Endothelial cell of umbilical vein (primary cell): ENCODE measurements around the gene MAP1B. TPM values are rescaled to one million over a fixed set of nuclear protein-coding genes. Genes with fewer than 3 reads are reported as not detected.

Experiments used
- BruUV-seq: library from RNA; stranded (reverse); fragments of 400-500 nt; replicated peaks from 2 replicates; lab custom pipeline; 2021; lab: Mats Ljungman, UMichigan
- CTCF ChIA-PET: fragments of 300-600, 350-600 bp; sonication (Branson Sonifier 250); formaldehyde crosslinking; loops from one replicate; lab custom pipeline; 2021; ENCODE audit warnings: antibody characterized with exemption, inconsistent platforms; lab: Charles Lee
- POLR2A ChIA-PET: fragments of 300-600, 350-600 bp; sonication (Branson Sonifier 250); formaldehyde crosslinking; loops from one replicate; lab custom pipeline; 2021; ENCODE audit warnings: antibody characterized with exemption, inconsistent platforms; lab: Charles Lee
- DNase-seq: peaks from one replicate; pipeline ENCODE4 v3.0.0-alpha.2; 2011; ENCODE audit warnings: low read depth, low spot score
- FAIRE-seq: peaks from 2 replicates; lab custom pipeline; 2011; peaks lifted over from hg19 to GRCh38; lab: Jason Lieb, UNC
- H2AFZ ChIP-seq: 2 replicates; pipeline ENCODE4 v1.6.0; 2012; ENCODE audit warnings: low read depth, low read length, control low read depth, inconsistent platforms
- H3K27ac ChIP-seq: 2 replicates; pipeline ENCODE4 v1.5.1; 2011; ENCODE audit warnings: low read depth, mild to moderate bottlenecking, control low read depth, low read length, moderate library complexity; ENCODE audit not compliant: insufficient read depth
- H3K27me3 ChIP-seq, 2 experiments: 2 replicates each; pipeline versions ENCODE4 v1.6.0 to v1.6.1; 2011; ENCODE audit warnings: low read length in 2 of 2, mixed read lengths in 1 of 2; ENCODE audit not compliant: control insufficient read depth in 2 of 2, insufficient read depth in 2 of 2
- H3K36me3 ChIP-seq, 2 experiments: 2 replicates in 1 of 2; 3 replicates in 1 of 2; pipeline ENCODE4 v1.5.1; 2011; ENCODE audit warnings: low read length in 2 of 2, mild to moderate bottlenecking in 1 of 2, moderate library complexity in 1 of 2; ENCODE audit not compliant: control insufficient read depth in 2 of 2, insufficient read depth in 2 of 2; ENCODE audit errors: extremely low read depth in 1 of 2
- H3K4me1 ChIP-seq: 3 replicates; pipeline ENCODE4 v1.5.1; 2011; ENCODE audit warnings: mild to moderate bottlenecking, low read length; ENCODE audit not compliant: control insufficient read depth, insufficient read depth; ENCODE audit errors: extremely low read depth
- H3K4me2 ChIP-seq: 2 replicates; pipeline ENCODE4 v1.6.1; 2011; ENCODE audit warnings: low read length, control low read depth, mixed read lengths; ENCODE audit not compliant: insufficient read depth
- H3K4me3 ChIP-seq, 3 experiments: fragments of 200-600 bp in 1 of 3; sonication (generic), shearing (Covaris generic) in 1 of 3; replicated peaks in 1 of 3; 2 replicates each; pipeline ENCODE4 v1.5.1; 2011 to 2016; ENCODE audit warnings: control low read depth in 3 of 3, low read length in 3 of 3, mild to moderate bottlenecking in 2 of 3, inconsistent platforms in 1 of 3, low read depth in 1 of 3, moderate library complexity in 1 of 3; ENCODE audit not compliant: insufficient read depth in 1 of 3
- H3K79me2 ChIP-seq: 2 replicates; pipeline ENCODE4 v1.6.0; 2012; ENCODE audit warnings: low read length, inconsistent platforms; ENCODE audit not compliant: control insufficient read depth, insufficient read depth
- H3K9ac ChIP-seq: replicated peaks from 2 replicates; pipeline ENCODE3; 2011; ENCODE audit warnings: low read length, control low read depth; ENCODE audit not compliant: insufficient read depth; ENCODE audit errors: extremely low read depth
- H3K9me1 ChIP-seq: replicated peaks from 3 replicates; pipeline ENCODE4 v1.6.0; 2011; ENCODE audit warnings: mild to moderate bottlenecking, low read length; ENCODE audit not compliant: control insufficient read depth, insufficient read depth; ENCODE audit errors: extremely low read depth
- H3K9me3 ChIP-seq: replicated peaks from 2 replicates; pipeline ENCODE4 v1.5.1; 2012; ENCODE audit warnings: low read length, inconsistent platforms; ENCODE audit not compliant: control insufficient read depth, insufficient read depth
- H4K20me1 ChIP-seq: replicated peaks from 2 replicates; pipeline ENCODE3; 2011; ENCODE audit warnings: mild to moderate bottlenecking, low read length; ENCODE audit not compliant: control insufficient read depth, insufficient read depth; ENCODE audit errors: extremely low read depth
- CTCF ChIP-seq, 2 donors: IDR thresholded peaks; 1 replicate in 1 of 2; 2 replicates in 1 of 2; pipeline ENCODE4 v1.5.1; 2011; ENCODE audit warnings: low read length in 2 of 2, mild to moderate bottlenecking in 2 of 2, moderate library complexity in 2 of 2, control low read depth in 1 of 2, inconsistent platforms in 1 of 2, low read depth in 1 of 2; ENCODE audit not compliant: insufficient read depth in 1 of 2; ENCODE audit errors: extremely low read depth in 1 of 2
- EZH2 ChIP-seq: IDR thresholded peaks from 2 replicates; pipeline ENCODE4 v1.6.1; 2012; ENCODE audit warnings: borderline replicate concordance, low read depth, mild to moderate bottlenecking, moderate library complexity, low read length, inconsistent platforms; ENCODE audit not compliant: severe bottlenecking
- FOS ChIP-seq: IDR thresholded peaks from 2 replicates; pipeline ENCODE4 v1.6.1; 2011; ENCODE audit warnings: mild to moderate bottlenecking, low read length, moderate library complexity, borderline replicate concordance; ENCODE audit not compliant: insufficient read depth
- GATA2 ChIP-seq: IDR thresholded peaks from 2 replicates; pipeline ENCODE4 v1.7.0; 2011; ENCODE audit warnings: low read depth, mild to moderate bottlenecking, moderate library complexity, mixed read lengths, low read length; ENCODE audit not compliant: insufficient read length, insufficient read depth
- JUN ChIP-seq: IDR thresholded peaks from 2 replicates; pipeline ENCODE4 v1.6.1; 2011; ENCODE audit warnings: borderline replicate concordance, low read depth; ENCODE audit not compliant: insufficient read length, insufficient read depth
- MAX ChIP-seq: IDR thresholded peaks from 2 replicates; pipeline ENCODE4 v1.6.1; 2011; ENCODE audit not compliant: insufficient read depth, insufficient read length
- MYC ChIP-seq: IDR thresholded peaks from one replicate; pipeline ENCODE4 v1.6.1; 2011; ENCODE audit warnings: mild to moderate bottlenecking, low read depth, low read length
- POLR2A ChIP-seq: IDR thresholded peaks from 2 replicates; pipeline ENCODE4 v1.6.1; 2012; ENCODE audit warnings: low read depth, mild to moderate bottlenecking, control low read depth, low read length
- POLR2AphosphoS5 ChIP-seq: IDR thresholded peaks from 2 replicates; pipeline ENCODE4 v1.6.1; 2012; ENCODE audit warnings: low read depth, mild to moderate bottlenecking, control low read depth, low read length, moderate library complexity; ENCODE audit not compliant: insufficient read depth
- dilution Hi-C: fragments of 300-500 bp; cut with MboI; formaldehyde crosslinking; loops from one replicate; pipeline ENCODE4 v1.15.0; 2019; ENCODE audit warnings: low sequenced_read_pairs; ENCODE audit not compliant: extremely low pct_ligation_motif_present
- intact Hi-C: fragments of 100-400 bp; cut with micrococcal nuclease; formaldehyde crosslinking; loops from one replicate; pipeline ENCODE4 v1.10.0; 2022
- polyA plus RNA-seq, 4 experiments: library from polyadenylated mRNA; depleted of rRNA in 3 of 4; stranded (reverse) in 3 of 4; unstranded in 1 of 4; fragments of >200 nt; gene quantifications; 2 replicates each; pipeline versions ENCODE4 v1.2.1 to v1.2.3, GENCODE V29; 2011 to 2012; ENCODE audit warnings: missing spikeins in 1 of 4
- total RNA-seq: library from RNA; stranded (reverse); gene quantifications from 2 replicates; pipeline ENCODE4 v1.2.3, GENCODE V29; 2021

Gene MAP1B
- total and polyA plus RNA-seq, 2 donors (not counting 3 experiments of a cell fraction or from before 2014, with no cell fraction given) = 55.9 to 263 TPM

DNA sequence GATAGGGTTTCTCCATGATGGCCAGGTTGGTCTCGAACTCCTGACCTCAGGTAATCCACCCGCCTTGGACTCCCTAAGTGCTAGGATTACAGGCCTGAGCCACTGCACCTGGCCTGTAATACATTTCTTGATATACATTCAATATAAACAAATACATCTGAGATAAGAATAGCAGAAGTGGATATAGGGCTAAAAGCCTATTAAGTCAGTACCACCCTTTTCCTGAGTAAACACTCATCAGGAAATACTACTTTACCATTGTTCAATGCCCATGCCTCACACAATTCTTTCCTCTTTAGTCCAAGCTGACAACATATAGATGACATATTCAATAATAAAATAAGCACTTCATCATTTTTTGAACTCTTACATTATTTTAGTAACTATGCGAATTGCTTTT, 148.0 kb downstream of the MAP1B start:
- Histone ChIP-seq H2AFZ (no peak overlapping the region), H3K36me3 (no peaks in the 10 kb centered on the region), H3K9ac (no peak overlapping the region), H3K4me2 (peak overlapping the region; percentile 57), H4K20me1 (no peaks in the 10 kb centered on the region), H3K4me1 (peaks cover 66% of the 10 kb centered on the region), H3K9me3 (no peaks in the 10 kb centered on the region), H3K27me3 (no peaks in the 10 kb centered on the region), H3K4me3 (no peak overlapping the region), H3K27ac (peak overlapping the region; percentile 69), H3K79me2 (peaks cover 13% of the 10 kb centered on the region), H3K9me1 (no peaks in the 10 kb centered on the region)
- no TSS peak for BruUV-seq
- FAIRE-seq = peak; percentile 21
- CTCF ChIA-PET = interaction anchor here (1.2 to 1.6 kb wide), 3 partner anchors 10 to 101 kb away, joined by 3 to 5 read pairs (median 3); no protein-coding TSS in a partner anchor
- dilution Hi-C loops = no loop called here
- DNase-seq = peak; percentile 79
- POLR2A ChIA-PET = interaction anchor here (1.0 kb wide), 1 partner anchor 27 kb away, joined by 3 read pairs; no protein-coding TSS in a partner anchor
- intact Hi-C loops = loop anchor here (1.0 kb wide), 1 partner anchor 8 kb away; no protein-coding TSS in a partner anchor
- TF ChIP-seq FOS (peak; percentile 47), EZH2 (no peak), CTCF (IDR thresholded peaks at IDR 0.05; ENCODE audit: extremely low read depth in 1 of 2, insufficient read depth in 1 of 2, low read depth in 1 of 2, low read length in 2 of 2) (no peak), POLR2AphosphoS5 (peak; percentile 51), POLR2A (no peak), MAX (no peak), MYC (no peak), GATA2 (peak; percentile 75), JUN (peak; percentile 29)
